Caco-2 (cell line): ENCODE data around the gene GRB10. TPM values are rescaled to one million over a fixed set of nuclear protein-coding genes. Genes with fewer than 3 reads are reported as not detected.

ENCODE experiments used
- BruUV-seq: library from RNA; stranded (reverse); fragments of 400-500 nt; replicated peaks from 2 replicates; lab custom pipeline; 2021; lab: Mats Ljungman, UMichigan
- CTCF ChIA-PET: fragments of 300-600 bp; sonication (Branson Sonifier 250); formaldehyde crosslinking; loops from one replicate; lab custom pipeline; 2022; ENCODE audit warnings: antibody characterized with exemption; lab: Charles Lee
- POLR2A ChIA-PET: fragments of 300-600 bp; sonication (Branson Sonifier 250); formaldehyde crosslinking; loops from one replicate; lab custom pipeline; 2022; ENCODE audit warnings: antibody characterized with exemption; lab: Charles Lee
- DNase-seq, 2 experiments: peaks; one replicate each; pipeline versions ENCODE4 v3.0.0 to v3.0.0-alpha.2; 2020 to 2022
- H3K27me3 ChIP-seq: replicated peaks from 2 replicates; pipeline ENCODE4 v1.6.0; 2011; ENCODE audit warnings: low read length; ENCODE audit not compliant: control insufficient read depth, insufficient read depth
- H3K36me3 ChIP-seq: 2 replicates; pipeline ENCODE4 v1.5.1; 2011; ENCODE audit warnings: low read length; ENCODE audit not compliant: control insufficient read depth, insufficient read depth
- H3K4me1 ChIP-seq: fragments of 250-450 bp; sonication (Bioruptor Pico); 2 replicates; pipeline ENCODE4 v1.5.1; 2020; ENCODE audit warnings: mild to moderate bottlenecking
- H3K4me3 ChIP-seq: 2 replicates; pipeline ENCODE4 v1.5.1; 2011; ENCODE audit warnings: low read depth, mild to moderate bottlenecking, control low read depth, low read length
- H3K9me3 ChIP-seq: fragments of 250-450 bp; sonication (Bioruptor Pico); 2 replicates; pipeline ENCODE4 v1.5.1; 2020; ENCODE audit warnings: mild to moderate bottlenecking, moderate library complexity
- H3K27ac Mint-ChIP-seq: one replicate; pipeline ENCODE4 v1.8.0; 2022; ENCODE audit warnings: mixed read lengths; ENCODE audit not compliant: unreplicated experiment
- H3K27me3 Mint-ChIP-seq: one replicate; pipeline ENCODE4 v1.8.0; 2022; ENCODE audit warnings: mixed read lengths; ENCODE audit not compliant: insufficient read depth, unreplicated experiment
- H3K36me3 Mint-ChIP-seq: one replicate; pipeline ENCODE4 v1.8.0; 2022; ENCODE audit warnings: mild to moderate bottlenecking, mixed read lengths; ENCODE audit not compliant: insufficient read depth, unreplicated experiment
- H3K4me1 Mint-ChIP-seq: one replicate; pipeline ENCODE4 v1.8.0; 2022; ENCODE audit warnings: low read depth, mixed read lengths; ENCODE audit not compliant: unreplicated experiment
- H3K4me3 Mint-ChIP-seq: one replicate; pipeline ENCODE4 v1.8.0; 2022; ENCODE audit warnings: mild to moderate bottlenecking, moderate library complexity, mixed read lengths; ENCODE audit not compliant: unreplicated experiment
- H3K9me3 Mint-ChIP-seq: one replicate; pipeline ENCODE4 v1.8.0; 2022; ENCODE audit warnings: mixed read lengths; ENCODE audit not compliant: unreplicated experiment
- CTCF ChIP-seq, 2 experiments: fragments of 200-600 bp in 1 of 2; IDR thresholded peaks; 1 replicate in 1 of 2; 2 replicates in 1 of 2; pipeline versions ENCODE4 v1.5.1 to v1.8.0; 2011 to 2022; ENCODE audit warnings: antibody characterized with exemption in 1 of 2, control low read depth in 1 of 2, inconsistent platforms in 1 of 2, low read depth in 1 of 2, low read length in 1 of 2, mild to moderate bottlenecking in 1 of 2, moderate library complexity in 1 of 2; ENCODE audit not compliant: insufficient read depth in 1 of 2, severe bottlenecking in 1 of 2, unreplicated experiment in 1 of 2
- intact Hi-C: fragments of 100-400 bp; cut with micrococcal nuclease; formaldehyde crosslinking; loops from one replicate; pipeline ENCODE4 v1.10.0; 2022; ENCODE audit not compliant: unreplicated experiment
- total RNA-seq: library from RNA; stranded (reverse); gene quantifications from 2 replicates; pipeline ENCODE4 v1.2.3, GENCODE V29; 2022

Gene GRB10
- total RNA-seq, 1 experiment from 2014 or later = 79.3 TPM

- intact Hi-C loops = no loop called here
- CTCF ChIA-PET = no interaction called here
- H3K36me3 ChIP-seq = peaks cover 1% of the 10 kb centered on the region; the same call in 1 of the 2 replicates
- Mint-ChIP-seq H3K4me1 (no peaks in the 10 kb centered on the region), H3K27ac (no peak overlapping the region), H3K36me3 (peaks cover 58% of the 10 kb centered on the region), H3K4me3 (no peak overlapping the region), H3K9me3 (peaks cover 2% of the 10 kb centered on the region), H3K27me3 (no peaks in the 10 kb centered on the region)
- DNase-seq = no peak
- H3K27me3 ChIP-seq = no peaks in the 10 kb centered on the region
- no peaks in the 10 kb centered on the region for H3K4me1 ChIP-seq
- TF ChIP-seq CTCF (IDR thresholded peaks at IDR 0.05; ENCODE audit: insufficient read depth in 1 of 2, low read depth in 1 of 2, low read length in 1 of 2, severe bottlenecking in 1 of 2, unreplicated experiment in 1 of 2) = no peak
- POLR2A ChIA-PET = no interaction called here
- no peaks in the 10 kb centered on the region for H3K9me3 ChIP-seq
- BruUV-seq = no TSS peak
- no peak overlapping the region for H3K4me3 ChIP-seq
These were observed 189.8 kb downstream of the GRB10 start for GRCh38 chr7:50592940-50593339.

GRCh38 chr7:50591480-50592438 lies 190.9 kb downstream of the GRB10 start:
- Histone ChIP-seq H3K4me1 (no peaks in the 10 kb centered on the region), H3K4me3 (no peak overlapping the region), H3K9me3 (no peaks in the 10 kb centered on the region), H3K36me3 (peaks cover 1% of the 10 kb centered on the region; the same call in 1 of the 2 replicates), H3K27me3 (no peaks in the 10 kb centered on the region)
- ChIA-PET CTCF (no interaction called here), POLR2A (no interaction called here)
- Mint-ChIP-seq H3K4me3 (no peak overlapping the region), H3K4me1 (no peaks in the 10 kb centered on the region), H3K9me3 (peaks cover 11% of the 10 kb centered on the region), H3K27me3 (no peaks in the 10 kb centered on the region), H3K27ac (no peak overlapping the region), H3K36me3 (peaks cover 56% of the 10 kb centered on the region)
- no TSS peak for BruUV-seq
- no peak for TF ChIP-seq CTCF (IDR thresholded peaks at IDR 0.05; ENCODE audit: insufficient read depth in 1 of 2, low read depth in 1 of 2, low read length in 1 of 2, severe bottlenecking in 1 of 2, unreplicated experiment in 1 of 2)
- no peak for DNase-seq
- intact Hi-C loops = loop anchor here (1.0 kb wide), 1 partner anchor 33 kb away; no protein-coding TSS in a partner anchor

- peaks cover 11% of the 10 kb centered on the region for H3K9me3 Mint-ChIP-seq
- BruUV-seq = no TSS peak
- CTCF ChIA-PET = no interaction called here
- H3K27me3 ChIP-seq = no peaks in the 10 kb centered on the region
- POLR2A ChIA-PET = no interaction called here
- H3K36me3 Mint-ChIP-seq = peaks cover 56% of the 10 kb centered on the region
- no peaks in the 10 kb centered on the region for H3K4me1 Mint-ChIP-seq
- H3K4me1 ChIP-seq = no peaks in the 10 kb centered on the region
- H3K36me3 ChIP-seq = peaks cover 1% of the 10 kb centered on the region; the same call in 1 of the 2 replicates
- H3K4me3 Mint-ChIP-seq = no peak overlapping the region
- no peaks in the 10 kb centered on the region for H3K9me3 ChIP-seq
- intact Hi-C loops = loop anchor here (1.0 kb wide), 1 partner anchor 33 kb away; no protein-coding TSS in a partner anchor
- H3K27me3 Mint-ChIP-seq = no peaks in the 10 kb centered on the region
- no peak overlapping the region for H3K4me3 ChIP-seq
- peak overlapping the region; percentile 25 for H3K27ac Mint-ChIP-seq
- no peak for DNase-seq
- TF ChIP-seq CTCF (IDR thresholded peaks at IDR 0.05; ENCODE audit: insufficient read depth in 1 of 2, low read depth in 1 of 2, low read length in 1 of 2, severe bottlenecking in 1 of 2, unreplicated experiment in 1 of 2) = no peak
These were observed 191.6 kb downstream of the GRB10 start for GRCh38 chr7:50591098-50591479.
